ENCODE data around the gene ABAT.
A peak's percentile ranks its signal among the peaks of the same experiment; 100 is the strongest.
"Not testable (repeated sequence)": the region's sequence is repeated elsewhere in the genome, so short reads cannot be mapped to it uniquely, and the experiment has no call there.

The ABAT gene

DNA sequence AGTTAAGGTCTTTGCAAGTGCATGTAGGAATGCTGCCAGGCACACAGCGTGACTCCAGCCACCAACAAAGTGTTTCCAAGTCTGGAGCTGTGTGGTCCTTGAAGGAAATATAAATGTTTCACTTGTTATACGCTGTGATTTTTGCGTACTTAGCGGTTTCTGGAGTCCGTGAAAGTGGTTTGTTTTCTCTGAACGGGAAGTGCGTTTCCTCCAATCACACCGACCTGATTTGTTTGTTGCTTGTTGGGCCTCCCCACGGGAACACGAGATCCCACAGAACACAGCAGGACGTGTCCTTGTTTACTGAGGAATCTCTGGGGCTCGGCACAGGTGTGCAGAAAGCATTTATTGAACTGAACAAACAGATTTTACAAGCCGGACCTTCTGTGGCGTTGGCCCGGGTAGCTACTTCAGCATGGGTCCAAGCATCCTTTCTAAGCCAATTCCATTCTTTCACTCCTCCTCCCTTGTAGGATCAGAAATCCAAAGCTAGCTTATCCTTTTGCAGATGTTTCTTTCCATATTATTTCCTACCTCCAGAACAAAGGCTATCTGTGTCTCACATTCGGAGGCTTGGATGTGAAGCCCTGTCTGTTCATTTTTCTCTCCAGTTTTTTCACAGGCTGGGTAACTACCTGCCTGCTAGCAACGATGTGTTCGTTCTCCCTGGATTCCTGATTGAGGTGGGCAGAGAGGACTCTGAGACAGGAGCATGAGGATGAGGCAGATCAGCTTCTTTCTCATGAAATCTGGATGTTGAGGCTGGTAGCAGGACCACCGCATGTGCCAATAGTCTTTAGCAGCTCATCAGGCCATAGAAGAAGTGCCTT, 44.6 kb downstream of the ABAT start:
- no peak for DNase-seq

DNA sequence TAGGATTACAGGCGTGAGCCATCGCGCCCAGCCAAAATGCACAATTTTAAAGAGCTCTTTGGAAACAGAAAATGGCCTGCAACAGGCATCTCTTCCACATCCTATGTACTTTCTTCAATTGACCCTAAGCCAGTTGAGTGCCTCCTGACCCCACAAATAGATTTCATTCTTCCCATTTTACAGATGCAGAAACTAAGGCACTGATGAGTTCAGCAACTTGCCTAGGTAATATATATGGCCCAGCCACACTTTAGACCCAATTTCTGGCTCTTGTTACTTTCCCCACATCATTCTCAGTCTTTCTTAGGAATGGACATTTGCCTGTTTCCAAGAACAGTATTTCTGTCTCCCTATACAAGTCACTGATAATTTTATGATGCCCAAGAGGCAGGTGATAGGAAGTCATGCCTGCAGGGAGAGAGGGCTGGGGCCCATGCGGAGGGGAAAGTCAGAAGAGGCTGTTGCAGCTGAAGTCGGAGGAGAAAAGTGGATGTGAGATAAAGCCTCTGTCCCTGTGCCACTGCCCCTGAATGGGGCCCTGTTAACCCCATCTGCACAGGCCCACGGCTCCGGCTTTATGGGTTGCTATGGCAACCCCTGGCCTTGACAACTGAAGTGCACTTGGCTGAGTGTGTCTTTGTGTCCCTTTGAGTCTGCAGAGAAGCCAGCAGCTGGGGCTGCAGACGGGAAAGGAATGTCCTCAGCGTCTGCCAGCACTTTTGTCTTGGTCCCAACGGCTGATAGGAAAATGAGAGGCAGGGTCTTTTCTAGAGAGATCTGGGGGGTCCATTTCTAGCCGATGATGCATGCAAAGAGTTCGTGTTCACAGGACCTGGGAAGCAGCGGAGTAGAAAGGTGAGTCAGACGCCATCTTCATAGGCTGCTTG, 45.9 kb downstream of the ABAT start:
- DNase-seq: peak; percentile 78

DNA sequence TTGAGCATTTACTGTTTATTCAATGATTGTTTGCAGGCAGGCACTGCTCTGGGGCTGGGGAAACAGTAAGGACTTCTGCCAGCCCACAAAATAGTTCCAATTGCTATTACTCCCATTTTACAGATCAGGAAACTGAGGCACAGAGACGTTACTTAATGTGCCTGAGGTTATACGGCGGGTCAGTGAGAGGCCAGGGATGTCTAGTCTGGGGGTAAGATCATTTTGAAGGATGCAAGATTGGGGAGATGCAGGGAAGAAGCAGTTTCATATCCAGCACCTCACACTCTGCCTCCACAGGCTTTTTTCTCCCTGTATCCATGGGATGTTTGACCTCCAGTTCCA, 46.5 kb downstream of the ABAT start:
- DNase-seq: no peak

DNA sequence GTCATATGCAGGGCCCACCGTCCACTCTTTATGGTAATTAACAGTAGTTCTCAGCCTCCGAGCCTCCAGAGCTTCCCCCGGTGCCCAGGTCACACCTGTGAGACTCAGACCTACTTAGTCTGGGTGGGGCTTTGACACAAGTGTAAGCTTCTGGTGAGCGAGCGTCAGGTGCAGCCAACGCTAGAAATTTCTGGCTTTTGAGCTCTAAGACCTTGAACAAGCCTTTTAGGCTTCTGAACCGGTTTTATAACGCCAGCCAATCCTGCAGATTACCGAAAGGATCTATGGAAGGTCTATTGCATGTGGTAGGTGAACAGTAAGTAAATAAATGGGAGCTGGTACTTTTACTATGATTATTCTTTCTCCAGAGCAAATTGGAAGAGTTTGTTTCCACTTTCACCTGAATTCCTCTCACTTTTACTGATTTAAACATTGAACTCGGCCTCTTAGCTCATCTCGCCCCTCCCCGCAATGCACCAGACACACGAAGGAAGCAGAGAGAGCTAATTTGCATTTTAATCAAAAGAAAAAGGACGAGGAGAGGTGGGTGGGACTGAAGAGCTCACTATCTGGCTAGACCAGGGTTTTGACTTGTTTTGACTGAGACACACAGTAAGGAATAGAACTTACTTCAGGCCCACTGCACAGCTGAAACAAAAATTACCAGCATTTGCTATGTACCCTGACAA, 47.1 kb downstream of the ABAT start:
- peak; percentile 20 for DNase-seq

DNA sequence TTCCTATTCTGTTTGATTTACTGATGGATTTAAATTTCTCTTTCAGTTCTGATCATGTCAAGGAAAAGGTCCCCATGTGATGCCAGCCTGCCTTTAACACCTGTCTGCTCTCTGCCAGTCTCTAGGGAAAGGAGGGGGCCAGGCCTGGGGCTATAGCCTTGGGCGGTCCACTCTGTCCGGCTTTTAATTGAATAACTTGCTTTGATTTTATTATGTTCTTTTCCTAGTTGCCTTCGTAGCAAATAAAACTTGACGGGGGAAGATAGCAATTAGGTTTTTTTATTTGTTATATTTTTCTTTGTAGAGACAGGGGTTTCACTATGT, 47.6 kb downstream of the ABAT start:
- DNase-seq: peak; percentile 11

DNA sequence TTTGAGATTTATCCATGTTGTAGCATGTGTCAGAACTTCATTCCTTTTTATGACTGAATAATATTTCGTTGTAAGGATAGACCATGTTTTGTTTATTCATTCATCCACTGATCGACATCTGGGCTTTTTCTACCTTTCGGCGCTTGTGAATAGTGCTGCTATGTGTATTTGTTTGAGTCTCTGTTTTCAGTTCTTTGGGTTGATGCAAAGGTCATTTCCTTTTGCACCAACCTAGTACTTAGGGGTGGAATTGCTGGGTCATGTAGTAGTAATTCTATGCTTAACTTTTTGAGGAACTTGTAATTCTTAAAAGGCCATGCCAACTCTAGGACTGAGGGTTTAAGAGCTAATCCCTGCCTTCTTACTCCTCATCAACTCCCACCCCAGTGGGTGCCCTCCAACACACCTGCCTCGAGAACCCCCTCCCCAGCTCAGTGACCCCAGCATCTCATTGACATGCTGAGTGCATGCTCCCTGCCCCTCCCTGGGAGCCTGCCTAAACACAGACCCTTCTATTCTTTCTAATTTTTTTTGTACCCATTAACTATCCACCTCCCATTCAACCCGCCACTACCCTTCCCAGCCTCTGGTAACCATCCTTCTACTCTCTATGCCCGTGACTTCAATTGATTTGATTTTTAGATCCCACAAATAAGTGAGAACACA, 51.2 kb downstream of the ABAT start:
- DNase-seq: no peak

DNA sequence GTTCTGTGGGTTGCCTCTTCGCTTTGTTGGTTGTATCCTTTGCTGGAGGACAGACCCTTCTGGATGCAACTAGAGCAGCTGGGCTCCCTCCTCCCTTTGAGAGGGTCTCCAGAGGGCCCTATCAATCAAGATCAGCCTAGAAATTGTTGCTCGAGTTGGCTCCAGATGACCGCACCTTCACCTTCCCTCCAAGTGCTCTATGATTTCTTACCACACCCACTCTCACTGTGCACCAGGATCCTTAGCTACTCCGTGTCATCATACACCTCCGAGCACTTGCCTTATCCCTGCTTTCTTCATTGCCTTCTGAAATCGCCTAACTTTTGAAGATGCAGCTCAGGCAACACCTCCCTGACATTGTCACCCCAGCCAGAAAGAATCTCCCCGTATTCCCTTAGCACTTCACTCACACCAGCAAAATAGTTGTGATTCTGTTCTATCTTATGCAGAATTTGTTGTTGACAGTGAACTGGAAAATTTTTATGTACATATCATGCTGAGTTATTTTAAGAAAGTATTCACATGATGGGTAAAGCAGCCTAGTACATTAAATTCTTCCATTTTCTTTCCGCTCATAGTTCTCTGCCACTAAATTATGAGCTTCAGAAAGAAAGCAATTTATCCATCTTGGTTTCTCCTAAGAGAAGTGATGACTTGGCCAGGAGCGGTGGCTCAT, 52.9 kb downstream of the ABAT start:
- DNase-seq: no peak

DNA sequence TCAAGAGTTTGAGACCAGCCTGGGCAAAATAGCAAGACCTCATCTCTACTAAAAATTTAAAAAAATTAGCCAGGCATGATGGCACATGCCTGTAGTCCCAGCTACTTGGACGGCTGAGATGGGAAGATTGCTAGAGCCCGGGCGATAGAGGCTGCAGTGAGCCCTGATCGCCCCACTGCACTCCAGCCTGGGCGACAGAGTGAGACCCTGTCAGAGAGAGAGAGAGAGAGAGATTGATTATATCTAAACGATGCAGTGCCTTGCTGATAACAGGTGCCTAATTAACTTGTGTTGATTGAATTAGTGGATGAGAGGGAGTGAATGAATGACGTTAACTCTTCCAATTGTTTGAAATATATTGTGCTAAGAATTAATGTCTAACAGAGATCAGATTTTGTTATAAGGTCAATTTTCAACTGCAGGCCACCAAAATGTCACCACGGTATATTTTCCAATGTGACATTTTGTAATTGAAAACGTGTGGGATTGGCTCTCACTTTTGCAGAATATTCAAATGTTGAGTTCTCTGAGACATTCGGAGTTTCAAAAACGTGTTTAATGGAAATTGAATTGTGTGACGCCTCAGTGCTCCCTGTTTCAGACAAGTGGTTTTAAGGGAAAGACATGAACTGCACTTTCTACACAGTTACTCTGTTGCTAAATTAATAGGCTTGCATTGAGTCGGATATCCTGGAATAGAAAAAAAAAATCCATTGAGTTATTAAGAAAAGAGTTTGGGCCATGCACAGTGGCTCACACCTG, 53.6 kb downstream of the ABAT start:
- no peak for DNase-seq

DNA sequence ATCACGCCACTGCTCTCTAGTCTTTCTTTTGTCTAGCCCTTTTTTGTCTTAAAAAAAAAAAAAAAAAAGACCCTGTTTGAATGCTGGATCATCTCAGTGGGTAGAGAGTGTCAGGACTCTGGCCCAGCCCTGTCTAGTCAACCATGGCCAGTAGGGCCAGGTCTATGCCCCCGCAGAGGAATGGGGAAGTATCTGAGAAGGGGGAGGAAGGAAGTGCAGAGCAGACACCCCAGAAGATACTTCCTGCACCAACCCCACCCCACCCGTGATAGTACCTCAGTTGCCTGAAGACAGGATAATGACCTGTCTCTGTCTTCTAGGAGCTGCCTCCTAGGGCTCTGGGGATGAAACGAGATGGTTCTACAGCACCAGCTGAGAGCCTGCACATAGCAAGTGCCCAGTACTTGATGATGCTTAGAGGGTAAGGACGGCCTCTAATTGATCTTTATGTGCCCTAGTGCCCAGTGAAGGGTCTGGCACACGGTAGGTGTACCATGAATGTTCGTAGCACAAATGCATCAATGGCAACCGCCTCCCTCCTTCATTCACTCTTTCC, 55.4 kb downstream of the ABAT start:
- no peak for DNase-seq

DNA sequence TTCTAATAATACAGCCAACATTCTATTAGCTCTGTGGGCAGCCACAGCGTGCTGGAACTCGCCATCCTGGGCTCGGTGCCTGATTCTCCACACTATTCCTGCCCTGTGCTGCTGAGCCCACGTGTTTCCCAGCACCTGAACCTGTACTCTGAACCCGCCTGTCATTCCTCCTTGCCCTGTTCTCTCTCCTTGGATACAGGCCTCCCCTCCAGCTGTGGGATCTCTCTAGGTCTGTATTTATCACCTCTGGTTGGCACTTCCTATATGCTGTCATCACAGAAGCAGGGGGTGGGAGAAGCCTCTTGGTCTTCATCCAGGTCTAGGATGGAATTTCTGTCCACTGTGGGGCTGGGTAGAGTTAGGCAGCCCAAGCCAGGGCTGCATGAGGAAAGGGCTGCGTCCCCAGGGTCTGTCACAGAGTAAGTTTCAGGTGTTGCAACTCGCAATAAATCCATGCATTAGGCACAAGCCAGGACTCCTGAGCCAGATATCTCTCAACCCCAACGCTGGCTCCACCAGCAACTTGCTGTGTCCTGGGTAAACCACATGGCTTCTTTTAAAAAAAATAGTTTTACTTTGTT, 56.0 kb downstream of the ABAT start:
- no peak for DNase-seq

DNA sequence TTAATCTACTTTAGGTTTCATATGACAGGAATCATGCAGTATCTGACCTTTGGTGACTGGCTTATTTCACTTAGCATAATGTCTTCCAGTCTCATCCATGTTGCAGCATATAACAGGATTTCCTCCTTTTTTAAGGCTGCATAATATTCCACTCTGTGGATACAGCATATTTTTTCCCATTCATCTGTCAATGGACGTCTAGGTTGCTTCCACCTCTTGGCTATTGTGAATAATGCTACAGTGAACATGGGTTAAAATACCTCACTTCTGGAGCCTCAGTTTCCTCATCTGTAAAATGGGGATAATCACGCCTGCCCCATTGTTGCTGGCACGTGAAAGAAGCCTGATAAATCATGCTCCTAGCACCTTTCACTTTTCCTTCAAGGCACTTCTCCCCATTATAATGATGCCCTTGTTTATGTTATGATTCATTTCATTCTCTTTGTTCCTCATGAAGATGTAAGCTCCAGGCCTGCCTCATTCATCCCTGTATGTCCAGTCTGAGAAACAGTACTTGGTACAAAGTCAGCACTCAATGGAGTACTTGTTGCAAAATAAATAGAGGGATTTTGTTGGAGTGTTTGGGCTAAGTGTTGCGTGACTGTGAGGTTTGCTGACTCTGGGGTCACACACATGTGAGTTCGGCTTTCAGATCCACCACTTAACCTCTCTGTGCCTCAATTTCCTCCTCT, 59.6 kb downstream of the ABAT start:
- peak; percentile 32 for DNase-seq

DNA sequence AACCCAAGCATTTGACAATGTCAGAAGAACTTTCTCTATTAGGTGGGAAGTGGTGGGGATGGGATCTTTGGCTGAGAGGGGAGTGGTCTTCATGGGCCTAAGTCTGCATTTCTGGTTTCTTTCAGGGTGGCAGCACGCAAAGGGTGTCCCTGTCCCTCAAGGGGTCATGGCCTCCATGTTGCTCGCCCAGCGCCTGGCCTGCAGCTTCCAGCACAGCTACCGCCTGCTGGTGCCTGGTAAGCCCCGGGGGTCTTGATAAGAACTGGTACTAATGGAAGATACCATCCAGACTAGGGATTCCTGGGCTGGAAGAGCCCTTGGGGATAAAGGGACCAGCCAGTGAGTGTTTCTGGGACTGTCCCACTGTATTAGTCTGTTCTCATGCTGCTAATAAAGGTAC, 61.2 kb downstream of the ABAT start:
- no peak for DNase-seq

DNA sequence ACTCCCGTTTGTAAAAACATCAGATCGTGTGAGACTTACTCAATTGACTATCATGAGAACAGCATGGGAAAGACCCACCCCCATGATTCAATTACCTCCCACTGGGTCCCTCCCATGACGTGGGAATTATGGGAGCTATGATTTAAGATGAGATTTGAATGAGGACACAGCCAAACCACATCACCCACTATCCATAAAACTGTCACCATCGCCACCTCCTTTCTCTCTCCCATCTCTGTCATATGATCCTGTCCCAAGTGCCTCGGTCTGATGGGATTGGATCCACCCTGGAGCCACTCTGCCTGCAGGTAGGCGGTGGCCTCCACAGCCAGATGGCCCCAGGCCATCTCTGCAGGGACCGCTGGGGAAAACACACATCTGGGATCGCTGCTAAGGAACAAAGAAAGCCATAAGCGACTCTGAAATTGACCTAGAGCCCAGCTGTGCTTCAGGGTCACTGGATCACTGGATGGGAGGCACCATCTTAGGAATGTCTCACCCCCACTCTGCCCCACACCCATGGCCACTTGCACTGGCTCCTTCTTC, 61.8 kb downstream of the ABAT start:
- no peak for DNase-seq

DNA sequence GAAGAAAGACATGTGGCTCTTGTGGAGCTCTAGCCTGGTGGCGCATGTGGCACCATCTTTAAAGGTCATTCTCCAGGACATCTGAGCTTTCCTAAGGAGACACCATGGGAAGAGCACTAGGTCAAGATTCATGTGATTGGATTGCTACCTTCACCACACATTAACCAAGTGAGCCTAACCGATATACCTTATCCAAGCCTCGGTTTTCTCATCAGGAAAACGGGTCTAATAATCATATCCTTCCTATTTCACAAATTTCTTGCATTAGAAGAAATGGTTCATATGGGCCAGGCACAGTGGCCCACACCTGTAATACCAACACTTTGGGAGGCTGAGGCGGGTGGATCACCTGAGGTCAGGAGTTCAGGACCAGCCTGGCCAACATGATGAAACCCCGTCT, 64.7 kb downstream of the ABAT start:
- no peak for DNase-seq

DNA sequence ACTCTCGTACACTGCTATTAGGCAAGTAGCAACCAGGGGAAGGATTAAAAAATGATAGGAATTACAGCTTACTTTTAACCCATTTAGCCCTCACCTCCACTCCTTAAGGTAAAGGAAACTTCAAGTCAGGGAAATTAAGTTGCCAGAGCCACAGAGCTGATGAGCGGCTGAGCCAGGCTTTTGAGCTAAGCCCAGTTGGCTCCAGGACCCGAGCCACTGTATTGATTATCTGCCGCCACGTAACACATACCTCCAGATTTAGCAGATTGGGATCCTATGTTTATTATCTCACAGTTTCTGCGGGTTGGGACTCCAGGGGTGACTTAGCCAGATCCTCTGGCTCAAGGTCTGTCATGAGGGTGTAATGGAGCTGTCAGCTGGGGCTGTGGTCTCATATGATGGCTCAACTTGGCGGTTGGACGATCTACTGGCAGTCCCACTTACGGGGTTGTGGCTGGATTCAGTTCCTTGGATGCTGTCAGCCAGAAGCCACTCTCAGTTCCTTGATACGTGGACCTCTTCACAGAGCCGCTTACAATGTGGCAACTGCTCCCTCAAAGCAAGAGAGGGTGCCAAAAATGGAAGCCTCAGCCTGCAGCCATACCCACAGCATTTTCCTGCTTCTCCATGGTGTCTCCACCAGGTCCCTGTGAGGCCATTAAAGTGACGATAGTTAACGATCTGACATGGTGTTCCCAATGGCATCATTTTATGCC, 65.7 kb downstream of the ABAT start:
- no peak for DNase-seq

DNA sequence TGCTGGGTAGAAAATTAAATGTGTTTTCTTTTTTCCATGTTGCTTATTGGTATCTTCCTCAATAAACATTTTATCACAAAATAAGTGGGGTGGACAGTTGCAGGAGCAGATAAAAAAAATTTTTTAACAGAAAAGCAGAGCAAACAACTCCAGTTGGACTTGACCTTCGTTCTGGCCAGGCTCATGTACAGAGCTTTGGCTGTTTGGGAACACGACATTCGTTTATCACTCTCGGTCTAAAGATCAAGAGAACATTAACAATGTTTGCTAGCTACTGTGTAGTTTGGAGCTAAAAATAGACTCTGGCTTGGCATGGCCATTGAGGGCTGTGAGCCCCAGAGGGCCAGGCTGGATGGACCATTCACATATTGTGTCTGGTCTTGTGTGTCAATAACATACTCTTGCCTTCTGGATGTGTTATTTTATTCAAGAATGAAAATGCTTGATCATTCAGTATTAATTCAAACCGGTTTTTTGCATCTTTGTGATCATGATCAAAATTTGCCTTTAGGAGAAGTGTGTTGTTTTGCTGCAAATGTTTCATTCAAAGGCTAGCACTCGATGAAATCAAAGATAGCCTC, 66.4 kb downstream of the ABAT start:
- no peak for DNase-seq

DNA sequence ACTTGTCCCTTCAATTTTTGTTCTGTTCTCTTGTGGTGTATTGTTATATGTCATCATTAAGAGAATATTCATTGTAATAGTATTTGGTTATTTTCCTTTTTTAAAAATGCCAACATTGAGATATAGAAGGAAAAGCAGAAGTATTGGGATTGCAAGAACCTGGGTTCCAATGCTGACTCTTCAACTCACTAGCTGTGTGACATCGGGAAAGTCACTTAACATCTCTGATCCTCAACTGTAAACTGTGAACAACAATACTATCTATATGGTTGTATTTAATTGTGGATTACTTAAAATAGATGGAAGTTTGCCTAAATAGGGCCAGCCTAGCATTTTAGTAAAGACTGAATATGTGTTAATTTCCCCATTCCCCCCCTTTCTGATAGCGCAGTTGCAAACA, 67.2 kb downstream of the ABAT start:
- no peak for DNase-seq

DNA sequence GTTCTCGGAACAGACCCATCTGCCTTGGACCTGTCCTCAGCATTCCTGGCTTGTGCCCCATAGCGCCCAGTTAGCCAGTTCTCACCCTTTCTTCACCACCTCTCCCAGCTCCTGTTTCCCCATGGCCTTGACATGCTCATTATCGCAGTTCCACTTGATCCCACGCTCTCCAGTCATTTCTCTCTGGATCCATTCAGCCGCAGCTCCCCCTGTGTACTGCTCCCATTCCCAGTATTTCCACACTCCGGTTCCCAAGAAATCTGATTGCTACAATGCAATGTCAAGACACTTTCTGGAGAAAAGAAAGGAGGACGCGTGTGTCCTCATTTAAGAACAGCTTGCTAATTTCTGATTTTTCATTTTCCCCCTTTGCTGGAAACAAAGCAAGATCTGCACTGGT, 67.7 kb downstream of the ABAT start:
- DNase-seq: no peak

DNA sequence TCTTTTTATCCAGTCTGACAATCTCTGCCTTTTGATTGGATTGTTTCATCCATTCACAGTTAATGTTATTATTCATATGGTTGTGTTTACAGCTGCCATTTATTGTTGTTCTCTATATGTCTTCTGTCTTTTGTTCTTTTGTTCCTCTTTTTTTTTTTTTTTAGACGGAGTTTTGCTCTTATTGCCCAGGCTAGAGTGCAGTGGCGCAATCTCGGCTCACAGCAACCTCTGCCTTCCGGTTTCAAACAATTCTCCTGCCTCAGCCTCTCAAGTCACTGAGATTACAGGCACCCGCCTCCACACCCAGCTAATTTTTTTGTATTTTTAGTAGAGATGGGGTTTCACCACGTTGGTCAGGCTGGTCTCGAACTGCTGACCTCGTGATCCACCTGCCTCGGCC, 74.5 kb downstream of the ABAT start:
- not testable (repeated sequence) for DNase-seq

All from NCI-H510A treated with DMSO at 0.1 percent for 48 hours (cell line).